ENCODE results near the gene SIL1.

The SIL1 gene

DNA sequence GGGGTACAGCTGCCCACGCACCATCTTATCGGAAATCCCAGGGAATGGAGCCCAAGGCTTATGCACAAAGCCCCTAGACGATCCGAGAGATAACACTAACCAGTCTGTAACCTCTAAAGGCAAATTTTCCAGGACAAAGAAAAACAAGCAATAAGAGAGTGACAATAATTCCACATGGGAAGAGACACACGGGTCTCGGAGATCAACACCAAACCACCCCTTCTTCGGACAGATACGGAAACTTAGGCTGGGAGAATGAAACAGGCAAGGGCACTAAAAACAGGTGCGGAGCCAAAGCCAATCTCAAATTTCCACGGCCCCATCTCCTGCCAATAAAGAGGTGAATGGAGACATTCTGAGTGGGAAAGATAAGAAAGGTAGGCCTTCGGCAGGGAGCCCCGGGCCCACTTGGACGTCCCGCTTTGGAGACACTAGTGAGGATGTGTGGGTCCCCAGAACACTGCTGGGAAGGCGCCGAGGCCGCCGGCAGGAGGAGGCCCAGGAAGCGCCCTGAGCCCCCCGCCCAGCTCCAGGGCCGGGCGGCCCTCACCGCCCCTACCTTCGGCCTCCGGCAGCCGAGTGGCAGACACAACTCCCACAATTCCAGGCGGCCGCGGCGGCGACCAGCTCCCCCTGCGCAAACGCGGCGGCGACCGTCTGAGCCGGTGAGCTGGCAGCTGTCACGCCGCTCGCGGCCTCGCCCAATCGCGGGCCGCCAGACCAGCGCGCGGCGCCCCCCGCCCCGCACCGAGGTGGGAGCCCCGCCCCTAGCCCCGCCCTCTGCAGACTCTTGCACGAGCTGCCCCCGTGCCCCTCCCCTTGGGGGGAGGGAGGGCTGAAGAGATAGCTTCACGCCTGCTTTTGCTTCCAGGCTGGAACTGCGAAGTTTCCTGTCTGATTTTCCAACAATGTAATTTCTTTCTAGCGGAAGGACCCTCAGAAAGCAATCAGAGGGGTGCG lies at the start of gene SIL1:
Gene SIL1, minus strand, starts transcription at position 659 of the 960 bp plus-strand sequence. CDS start 70,525 bp downstream, outside the sequence.
- Histone ChIP-seq H3K36me3 (ENCODE audit: control insufficient read depth in 5 of 5, insufficient read depth in 5 of 5, low read length in 5 of 5) (no peaks in the 10 kb centered on the region), H3K27ac (ENCODE audit: low read depth, low read length) (peak within 1 kb of the TSS; percentile 96)

DNA sequence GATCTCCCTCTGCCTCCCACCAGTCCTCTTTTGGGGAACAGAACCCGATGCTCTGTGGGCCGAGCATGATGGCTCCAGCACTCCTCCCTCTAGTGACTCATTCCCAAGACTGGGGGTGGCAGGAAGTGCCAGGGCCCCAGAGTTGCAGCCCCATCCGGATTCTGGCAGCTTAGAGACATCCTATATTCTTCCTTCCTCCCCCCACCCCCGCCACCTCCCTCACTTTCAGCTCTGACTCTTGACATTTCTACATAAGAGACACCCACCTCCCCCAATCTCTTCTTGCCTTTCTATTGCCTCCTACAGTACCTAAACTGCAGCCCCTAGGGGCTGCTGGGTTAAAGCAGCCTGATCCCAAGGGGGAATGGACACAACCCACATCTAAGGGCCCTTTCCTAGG lies 48.2 kb upstream of the SIL1 start:
- Histone ChIP-seq H3K27ac (ENCODE audit: low read depth, low read length) (no peak overlapping the region), H3K4me1 (ENCODE audit: control insufficient read depth in 5 of 5, insufficient read depth in 5 of 5, low read length in 5 of 5) (peaks cover 0 to 5% (median 0%) of the 10 kb centered on the region in 5 donors), H3K4me3 (ENCODE audit: low read depth in 1 of 5, low read length in 5 of 5) (no peak overlapping the region), H3K27me3 (ENCODE audit: control insufficient read depth in 5 of 5, insufficient read depth in 4 of 5, low read length in 5 of 5) (no peaks in the 10 kb centered on the region), H3K9ac (ENCODE audit: low read length in 5 of 5) (no peak overlapping the region), H3K9me3 (ENCODE audit: control insufficient read depth in 5 of 5, low read length in 5 of 5) (no peaks in the 10 kb centered on the region), H3K36me3 (ENCODE audit: control insufficient read depth in 5 of 5, insufficient read depth in 5 of 5, low read length in 5 of 5) (no peaks in the 10 kb centered on the region)

More for the DNA sequence above, at the start of gene SIL1:
- H3K27me3 ChIP-seq (ENCODE audit: control insufficient read depth in 5 of 5, insufficient read depth in 4 of 5, low read length in 5 of 5) = no peaks in the 10 kb centered on the region
- H3K9me3 ChIP-seq (ENCODE audit: control insufficient read depth in 5 of 5, low read length in 5 of 5) = no peaks in the 10 kb centered on the region
- H3K9ac ChIP-seq (ENCODE audit: low read length in 5 of 5) = peak within 1 kb of the TSS; percentile 97 to 100 (median 98)
- H3K4me3 ChIP-seq (ENCODE audit: low read depth in 1 of 5, low read length in 5 of 5) = peak within 1 kb of the TSS; percentile 75 to 89 (median 85)
- peaks cover 2 to 20% (median 13%) of the 10 kb centered on the region in 5 donors for H3K4me1 ChIP-seq (ENCODE audit: control insufficient read depth in 5 of 5, insufficient read depth in 5 of 5, low read length in 5 of 5)

DNA sequence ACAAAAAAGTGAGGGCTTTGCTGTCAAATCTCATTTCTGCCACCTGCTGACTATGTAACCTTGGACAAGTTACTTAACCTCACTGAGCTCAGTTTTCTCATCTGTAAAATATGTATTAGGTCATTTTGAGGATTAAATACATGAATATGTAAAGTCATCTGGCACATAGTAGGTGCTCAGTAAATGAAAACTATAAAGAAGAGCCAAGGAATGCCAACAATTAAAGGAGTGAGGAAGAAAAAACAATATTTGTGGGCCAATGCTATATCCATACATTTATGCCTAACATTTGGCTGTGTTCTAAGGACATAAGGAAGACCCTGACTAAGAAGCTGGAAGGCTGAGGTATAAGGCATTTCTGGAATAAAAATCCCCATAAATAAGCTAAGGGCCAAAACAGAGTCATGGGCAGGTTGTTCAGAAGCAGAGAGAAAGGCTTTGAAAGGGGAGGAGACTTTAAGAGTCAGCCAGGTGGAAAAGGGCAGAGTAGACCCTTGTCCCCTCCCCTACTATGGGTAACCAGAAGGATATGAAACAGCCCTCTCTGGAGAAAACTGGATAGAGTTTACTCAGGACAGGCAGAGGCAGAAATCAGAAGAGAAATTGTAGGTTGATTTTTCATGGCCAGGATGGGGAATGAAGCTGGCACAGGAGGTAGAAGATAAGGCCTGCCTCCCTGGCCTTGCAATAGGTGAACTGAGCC lies 47.6 kb upstream of the SIL1 start:
- Histone ChIP-seq H3K27me3 (ENCODE audit: control insufficient read depth in 5 of 5, insufficient read depth in 4 of 5, low read length in 5 of 5) (no peaks in the 10 kb centered on the region), H3K4me3 (ENCODE audit: low read depth in 1 of 5, low read length in 5 of 5) (no peak overlapping the region), H3K4me1 (ENCODE audit: control insufficient read depth in 5 of 5, insufficient read depth in 5 of 5, low read length in 5 of 5) (peaks cover 0 to 5% (median 0%) of the 10 kb centered on the region in 5 donors), H3K27ac (ENCODE audit: low read depth, low read length) (no peak overlapping the region), H3K9ac (ENCODE audit: low read length in 5 of 5) (no peak overlapping the region), H3K9me3 (ENCODE audit: control insufficient read depth in 5 of 5, low read length in 5 of 5) (no peaks in the 10 kb centered on the region), H3K36me3 (ENCODE audit: control insufficient read depth in 5 of 5, insufficient read depth in 5 of 5, low read length in 5 of 5) (no peaks in the 10 kb centered on the region)

DNA sequence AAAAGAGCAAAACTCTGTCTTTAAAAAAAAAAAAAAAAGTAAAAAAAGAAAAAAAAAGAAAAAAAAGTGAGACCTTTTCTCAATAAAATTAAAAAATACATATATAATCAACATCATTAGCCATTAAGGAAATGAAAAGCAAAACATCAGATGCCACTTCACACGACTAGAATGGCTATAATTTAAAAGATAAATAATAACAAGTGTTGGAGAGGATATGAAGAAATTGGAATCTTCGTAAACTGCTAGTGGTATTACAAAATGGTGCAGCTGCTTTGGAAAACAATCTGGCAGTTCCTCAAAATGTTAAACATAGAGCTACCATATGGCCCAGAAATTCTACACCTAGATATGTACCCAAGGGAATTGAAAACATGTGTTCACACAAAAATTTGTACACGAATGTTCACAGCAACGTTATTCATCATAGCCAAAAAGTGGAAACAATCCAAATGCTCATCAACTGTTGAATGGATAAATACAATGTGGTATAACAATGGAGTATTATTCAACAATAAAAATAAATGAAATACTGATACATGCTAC lies 45.3 kb upstream of the SIL1 start:
- Histone ChIP-seq H3K9ac (ENCODE audit: low read length in 5 of 5) (no peak overlapping the region), H3K27me3 (ENCODE audit: control insufficient read depth in 5 of 5, insufficient read depth in 4 of 5, low read length in 5 of 5) (no peaks in the 10 kb centered on the region), H3K9me3 (ENCODE audit: control insufficient read depth in 5 of 5, low read length in 5 of 5) (peaks cover 0 to 2% (median 0%) of the 10 kb centered on the region in 5 donors), H3K27ac (ENCODE audit: low read depth, low read length) (no peak overlapping the region), H3K4me1 (ENCODE audit: control insufficient read depth in 5 of 5, insufficient read depth in 5 of 5, low read length in 5 of 5) (peaks cover 0 to 5% (median 0%) of the 10 kb centered on the region in 5 donors), H3K4me3 (ENCODE audit: low read depth in 1 of 5, low read length in 5 of 5) (no peak overlapping the region), H3K36me3 (ENCODE audit: control insufficient read depth in 5 of 5, insufficient read depth in 5 of 5, low read length in 5 of 5) (no peaks in the 10 kb centered on the region)

DNA sequence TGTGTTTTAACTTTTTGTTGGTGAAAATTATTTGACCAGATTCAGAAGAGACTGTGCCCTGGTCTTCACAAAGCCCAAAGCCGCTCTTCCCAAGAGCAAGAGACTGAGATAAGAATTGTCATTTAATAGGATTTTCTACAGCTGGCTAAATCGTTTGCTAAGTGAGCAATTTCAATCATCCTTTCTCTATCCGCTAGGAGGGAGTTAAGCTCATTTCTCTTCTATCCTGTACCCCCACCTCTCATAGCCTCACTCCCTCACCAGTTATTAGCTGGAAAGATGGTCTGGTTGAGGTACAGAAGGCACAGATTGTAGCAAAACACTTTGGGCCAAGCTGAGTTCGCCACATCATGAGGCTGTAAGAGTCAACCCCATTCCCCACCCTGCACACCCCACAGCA lies 43.0 kb upstream of the SIL1 start:
- peaks cover 0 to 2% (median 0%) of the 10 kb centered on the region in 5 donors for H3K4me1 ChIP-seq (ENCODE audit: control insufficient read depth in 5 of 5, insufficient read depth in 5 of 5, low read length in 5 of 5)
- no peak overlapping the region for H3K27ac ChIP-seq (ENCODE audit: low read depth, low read length)
- no peaks in the 10 kb centered on the region for H3K36me3 ChIP-seq (ENCODE audit: control insufficient read depth in 5 of 5, insufficient read depth in 5 of 5, low read length in 5 of 5)
- no peak overlapping the region for H3K9ac ChIP-seq (ENCODE audit: low read length in 5 of 5)
- no peaks in the 10 kb centered on the region for H3K27me3 ChIP-seq (ENCODE audit: control insufficient read depth in 5 of 5, insufficient read depth in 4 of 5, low read length in 5 of 5)
- H3K4me3 ChIP-seq (ENCODE audit: low read depth in 1 of 5, low read length in 5 of 5) = no peak overlapping the region
- H3K9me3 ChIP-seq (ENCODE audit: control insufficient read depth in 5 of 5, low read length in 5 of 5) = peaks cover 0 to 4% (median 0%) of the 10 kb centered on the region in 5 donors

DNA sequence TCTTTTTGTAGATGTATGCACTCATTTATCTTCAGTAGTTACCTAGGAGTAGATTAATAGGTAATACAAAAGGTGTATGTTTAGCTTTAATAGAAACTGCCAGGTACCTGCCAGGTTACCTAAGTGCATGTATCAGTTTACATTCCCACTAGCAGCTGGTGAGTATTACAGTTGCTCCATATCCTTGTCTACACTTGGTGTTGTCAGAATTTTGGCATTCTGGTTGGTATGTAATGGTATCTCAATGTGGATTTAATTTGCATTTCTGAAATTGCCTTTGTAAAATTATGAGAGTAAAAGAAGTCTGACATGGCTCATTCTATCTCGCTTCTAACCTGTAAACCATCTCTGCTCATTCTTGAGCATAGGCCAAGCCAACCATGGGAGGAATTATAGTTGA lies 38.3 kb upstream of the SIL1 start:
- no peak overlapping the region for H3K9ac ChIP-seq (ENCODE audit: low read length in 5 of 5)

DNA sequence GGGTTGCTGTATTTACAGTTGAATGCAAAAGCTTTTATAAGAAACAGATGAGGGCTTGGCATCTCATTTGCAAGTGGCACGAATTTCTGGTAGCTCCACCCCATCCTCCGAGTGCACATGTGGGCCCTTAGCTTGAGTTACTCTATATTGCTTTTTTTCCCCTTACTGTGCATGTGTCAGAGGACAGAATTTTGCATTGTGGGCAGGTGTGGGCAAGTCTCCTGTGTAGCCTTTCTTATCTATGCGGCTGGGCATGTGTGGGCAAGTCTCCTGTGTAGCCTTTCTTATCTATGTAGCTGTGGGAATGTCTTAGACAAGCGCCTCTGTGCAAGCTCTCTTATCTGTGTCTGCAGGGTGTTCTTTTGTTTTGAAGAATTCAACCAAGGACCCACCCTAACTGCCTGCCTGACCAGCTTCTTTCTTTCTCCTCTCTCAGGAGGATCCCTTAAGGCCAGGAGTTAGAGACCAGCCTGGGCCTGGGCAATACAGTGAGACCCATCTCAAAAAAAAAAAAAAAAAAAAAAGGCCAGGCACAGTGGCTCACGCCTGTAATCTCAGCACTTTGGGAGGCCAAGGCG lies 34.1 kb upstream of the SIL1 start:
- Histone ChIP-seq H3K4me3 (ENCODE audit: low read depth in 1 of 5, low read length in 5 of 5) (no peak overlapping the region), H3K9me3 (ENCODE audit: control insufficient read depth in 5 of 5, low read length in 5 of 5) (peaks cover 0 to 6% (median 0%) of the 10 kb centered on the region in 5 donors), H3K4me1 (ENCODE audit: control insufficient read depth in 5 of 5, insufficient read depth in 5 of 5, low read length in 5 of 5) (peaks cover 0 to 6% (median 0%) of the 10 kb centered on the region in 5 donors), H3K9ac (ENCODE audit: low read length in 5 of 5) (no peak overlapping the region), H3K27me3 (ENCODE audit: control insufficient read depth in 5 of 5, insufficient read depth in 4 of 5, low read length in 5 of 5) (no peaks in the 10 kb centered on the region), H3K36me3 (ENCODE audit: control insufficient read depth in 5 of 5, insufficient read depth in 5 of 5, low read length in 5 of 5) (no peaks in the 10 kb centered on the region), H3K27ac (ENCODE audit: low read depth, low read length) (no peak overlapping the region)

More for the DNA sequence above, 38.3 kb upstream of the SIL1 start:
- Histone ChIP-seq H3K27me3 (ENCODE audit: control insufficient read depth in 5 of 5, insufficient read depth in 4 of 5, low read length in 5 of 5) (no peaks in the 10 kb centered on the region), H3K4me1 (ENCODE audit: control insufficient read depth in 5 of 5, insufficient read depth in 5 of 5, low read length in 5 of 5) (no peaks in the 10 kb centered on the region), H3K36me3 (ENCODE audit: control insufficient read depth in 5 of 5, insufficient read depth in 5 of 5, low read length in 5 of 5) (no peaks in the 10 kb centered on the region), H3K27ac (ENCODE audit: low read depth, low read length) (no peak overlapping the region), H3K4me3 (ENCODE audit: low read depth in 1 of 5, low read length in 5 of 5) (no peak overlapping the region), H3K9me3 (ENCODE audit: control insufficient read depth in 5 of 5, low read length in 5 of 5) (peaks cover 0 to 6% (median 0%) of the 10 kb centered on the region in 5 donors)

DNA sequence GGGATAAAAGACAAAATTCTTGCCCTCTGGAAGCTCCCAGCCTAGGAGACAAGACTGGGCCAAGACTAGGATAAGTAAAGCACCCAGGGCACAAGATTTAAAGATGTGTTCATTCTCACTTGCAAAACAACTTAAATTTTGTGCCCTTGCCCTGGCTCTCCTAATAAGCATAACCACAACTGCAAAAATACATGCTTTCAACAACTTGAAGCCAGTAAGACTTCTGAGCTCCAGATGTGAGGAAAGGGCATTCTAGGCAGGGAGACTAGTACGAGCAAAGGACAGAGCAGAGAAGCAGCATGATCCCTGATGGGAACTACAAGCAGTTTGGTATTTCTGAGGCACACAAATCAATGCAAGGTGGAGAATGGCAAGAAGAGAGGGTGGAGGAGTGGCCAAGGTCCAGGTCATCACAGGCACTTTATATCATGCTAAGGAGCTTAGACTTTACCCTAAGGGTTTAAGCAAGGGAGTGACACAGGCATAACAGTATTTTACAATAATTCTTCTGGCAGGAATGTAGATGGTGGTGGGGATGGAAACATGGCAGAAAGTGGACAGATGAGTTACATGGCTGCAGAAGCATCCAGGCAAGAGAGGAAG lies 30.1 kb upstream of the SIL1 start:
- no peak overlapping the region for H3K9ac ChIP-seq (ENCODE audit: low read length in 5 of 5)
- no peaks in the 10 kb centered on the region for H3K36me3 ChIP-seq (ENCODE audit: control insufficient read depth in 5 of 5, insufficient read depth in 5 of 5, low read length in 5 of 5)
- peaks cover 0 to 2% (median 0%) of the 10 kb centered on the region in 5 donors for H3K9me3 ChIP-seq (ENCODE audit: control insufficient read depth in 5 of 5, low read length in 5 of 5)
- H3K4me3 ChIP-seq (ENCODE audit: low read depth in 1 of 5, low read length in 5 of 5) = no peak overlapping the region
- no peak overlapping the region for H3K27ac ChIP-seq (ENCODE audit: low read depth, low read length)
- H3K27me3 ChIP-seq (ENCODE audit: control insufficient read depth in 5 of 5, insufficient read depth in 4 of 5, low read length in 5 of 5) = no peaks in the 10 kb centered on the region
- peaks cover 0 to 6% (median 0%) of the 10 kb centered on the region in 5 donors for H3K4me1 ChIP-seq (ENCODE audit: control insufficient read depth in 5 of 5, insufficient read depth in 5 of 5, low read length in 5 of 5)

DNA sequence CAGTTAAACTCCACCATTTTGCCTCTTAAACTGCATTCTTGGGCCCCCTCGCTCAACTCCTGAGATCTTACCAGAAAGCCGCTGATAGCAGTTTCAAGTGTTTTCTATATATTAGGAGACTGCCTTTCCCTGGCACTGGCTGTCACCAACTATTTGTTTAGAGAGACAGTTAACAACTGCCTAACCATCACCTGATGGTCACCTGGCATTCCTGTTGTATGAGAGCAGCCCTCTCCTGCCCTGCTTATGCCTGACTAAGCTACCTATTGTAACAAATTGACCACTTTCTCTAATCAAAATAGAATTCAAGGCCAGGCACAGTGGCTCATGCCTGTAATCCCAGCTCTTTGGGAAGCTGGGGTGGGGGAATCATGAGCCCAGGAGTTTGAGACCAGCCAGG lies 28.0 kb upstream of the SIL1 start:
- H3K36me3 ChIP-seq (ENCODE audit: control insufficient read depth in 5 of 5, insufficient read depth in 5 of 5, low read length in 5 of 5) = no peaks in the 10 kb centered on the region
- H3K9me3 ChIP-seq (ENCODE audit: control insufficient read depth in 5 of 5, low read length in 5 of 5) = no peaks in the 10 kb centered on the region
- H3K4me3 ChIP-seq (ENCODE audit: low read depth in 1 of 5, low read length in 5 of 5) = no peak overlapping the region
- H3K27ac ChIP-seq (ENCODE audit: low read depth, low read length) = no peak overlapping the region
- peaks cover 0 to 6% (median 0%) of the 10 kb centered on the region in 5 donors for H3K4me1 ChIP-seq (ENCODE audit: control insufficient read depth in 5 of 5, insufficient read depth in 5 of 5, low read length in 5 of 5)
- H3K27me3 ChIP-seq (ENCODE audit: control insufficient read depth in 5 of 5, insufficient read depth in 4 of 5, low read length in 5 of 5) = no peaks in the 10 kb centered on the region
- no peak overlapping the region for H3K9ac ChIP-seq (ENCODE audit: low read length in 5 of 5)

Measured in subcutaneous abdominal adipose tissue (tissue), 5 donors.